ENCODE results near the gene PGBD5.

The PGBD5 gene

DNA sequence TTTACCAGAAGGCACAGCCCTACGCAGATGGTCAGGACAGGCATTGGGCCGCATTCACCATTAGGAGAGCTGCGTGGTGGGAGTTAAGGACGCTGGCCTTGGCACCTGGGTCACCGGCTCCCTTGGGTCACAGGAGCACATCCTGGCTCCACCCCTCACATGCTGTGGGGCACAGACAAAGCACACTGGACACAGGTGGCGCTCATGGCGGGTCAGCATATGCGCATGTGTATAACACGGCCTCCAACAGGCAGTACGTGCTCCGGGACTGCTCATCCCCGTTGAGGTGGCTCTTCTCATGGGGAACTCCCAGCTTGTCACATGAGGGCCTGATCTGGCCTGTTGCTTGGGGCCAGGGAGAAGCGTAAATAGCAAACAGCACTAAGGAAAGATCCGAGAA is 25.0 kb downstream of the PGBD5 start:
- H2AFZ ChIP-seq (ENCODE audit: low read depth, low read length), result no peak overlapping the region
- H3K9me3 ChIP-seq (ENCODE audit: low read length), result no peaks in the 10 kb centered on the region
- no peak overlapping the region for H3K4me3 ChIP-seq (ENCODE audit: low read length)
- H3K4me1 ChIP-seq (ENCODE audit: insufficient read depth, low read length), result no peaks in the 10 kb centered on the region
- no peaks in the 10 kb centered on the region for H3K27me3 ChIP-seq (ENCODE audit: insufficient read depth, low read length)
- no peaks in the 10 kb centered on the region for H3K36me3 ChIP-seq (ENCODE audit: insufficient read depth, low read length)

DNA sequence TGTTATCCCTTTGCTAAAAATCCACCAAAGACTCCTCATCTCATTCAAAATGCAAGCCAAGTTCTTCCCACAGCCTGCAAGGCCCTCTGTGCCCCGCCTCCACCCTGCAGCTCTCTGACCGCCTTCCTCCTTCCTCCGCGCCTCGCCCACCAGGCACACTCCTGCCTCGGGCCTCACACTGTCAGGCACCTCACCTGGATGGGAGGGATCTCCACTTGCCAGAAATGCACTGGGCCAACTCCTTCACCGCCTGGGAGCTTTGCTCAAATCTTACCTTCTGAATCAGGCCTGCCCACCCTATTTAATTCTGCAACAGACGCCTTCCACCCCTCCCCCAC is 26.2 kb downstream of the PGBD5 start:
- H3K36me3 ChIP-seq (ENCODE audit: insufficient read depth, low read length), result no peaks in the 10 kb centered on the region
- H3K27me3 ChIP-seq (ENCODE audit: insufficient read depth, low read length), result no peaks in the 10 kb centered on the region
- H3K4me1 ChIP-seq (ENCODE audit: insufficient read depth, low read length), result no peaks in the 10 kb centered on the region
- H3K9me3 ChIP-seq (ENCODE audit: low read length), result no peaks in the 10 kb centered on the region
- no peak overlapping the region for H2AFZ ChIP-seq (ENCODE audit: low read depth, low read length)
- no peak overlapping the region for H3K4me3 ChIP-seq (ENCODE audit: low read length)

DNA sequence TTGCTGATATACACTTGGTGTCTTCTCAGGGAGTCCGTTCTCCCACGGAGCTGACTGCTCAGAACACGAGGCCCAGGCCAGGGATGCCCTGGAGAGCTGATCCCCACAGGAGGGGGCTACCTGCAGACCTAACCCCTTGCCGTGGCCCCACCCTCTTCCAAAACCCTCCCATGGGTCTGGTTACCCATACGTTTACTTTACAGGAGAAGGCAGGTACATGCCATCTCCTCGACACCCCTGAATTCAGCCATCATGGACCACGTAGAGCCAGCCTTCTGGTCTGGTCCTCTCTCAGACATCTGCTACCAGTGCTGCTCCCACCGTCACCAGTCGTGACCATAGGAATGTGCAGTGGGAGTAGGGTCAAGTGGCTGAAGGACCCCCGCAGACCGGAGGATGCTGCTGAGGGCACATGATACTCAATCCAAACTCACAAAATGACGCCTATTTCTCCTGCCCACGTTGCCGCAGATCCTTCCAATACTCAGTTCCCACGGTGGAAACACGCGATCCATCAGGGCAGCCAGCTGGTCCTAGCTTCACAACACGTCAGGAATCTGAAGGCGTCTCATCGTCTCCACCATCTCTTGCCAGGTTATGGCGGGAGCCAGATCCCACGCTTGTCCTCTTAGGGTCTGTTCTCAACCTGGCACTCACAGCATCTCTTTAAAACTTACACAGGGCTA is 26.7 kb downstream of the PGBD5 start:
- no peaks in the 10 kb centered on the region for H3K36me3 ChIP-seq (ENCODE audit: insufficient read depth, low read length)
- no peaks in the 10 kb centered on the region for H3K4me1 ChIP-seq (ENCODE audit: insufficient read depth, low read length)
- no peaks in the 10 kb centered on the region for H3K27me3 ChIP-seq (ENCODE audit: insufficient read depth, low read length)
- no peaks in the 10 kb centered on the region for H3K9me3 ChIP-seq (ENCODE audit: low read length)
- H2AFZ ChIP-seq (ENCODE audit: low read depth, low read length), result no peak overlapping the region
- no peak overlapping the region for H3K4me3 ChIP-seq (ENCODE audit: low read length)

DNA sequence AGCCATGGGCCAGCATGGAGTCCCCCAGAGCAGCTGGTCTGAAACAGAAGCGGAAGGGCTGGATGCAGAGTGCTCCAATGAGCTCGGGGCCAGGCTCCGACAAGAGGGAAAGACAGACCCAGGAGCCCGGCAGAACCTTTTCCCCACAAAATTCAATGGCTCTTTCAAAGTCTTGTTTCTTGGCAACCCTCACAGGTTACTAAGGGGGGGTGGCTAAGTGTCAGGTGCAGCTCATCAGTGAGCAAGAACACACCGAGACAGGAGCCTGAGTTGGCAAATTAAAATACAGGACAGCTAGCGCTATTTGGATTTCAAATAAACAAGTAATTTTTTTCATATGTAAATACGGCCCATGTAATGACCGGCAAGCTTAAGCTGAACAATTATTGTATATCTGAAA is 27.3 kb downstream of the PGBD5 start:
- no peak overlapping the region for H2AFZ ChIP-seq (ENCODE audit: low read depth, low read length)
- no peaks in the 10 kb centered on the region for H3K4me1 ChIP-seq (ENCODE audit: insufficient read depth, low read length)
- no peak overlapping the region for H3K4me3 ChIP-seq (ENCODE audit: low read length)
- H3K36me3 ChIP-seq (ENCODE audit: insufficient read depth, low read length), result no peaks in the 10 kb centered on the region
- no peaks in the 10 kb centered on the region for H3K9me3 ChIP-seq (ENCODE audit: low read length)
- no peaks in the 10 kb centered on the region for H3K27me3 ChIP-seq (ENCODE audit: insufficient read depth, low read length)

DNA sequence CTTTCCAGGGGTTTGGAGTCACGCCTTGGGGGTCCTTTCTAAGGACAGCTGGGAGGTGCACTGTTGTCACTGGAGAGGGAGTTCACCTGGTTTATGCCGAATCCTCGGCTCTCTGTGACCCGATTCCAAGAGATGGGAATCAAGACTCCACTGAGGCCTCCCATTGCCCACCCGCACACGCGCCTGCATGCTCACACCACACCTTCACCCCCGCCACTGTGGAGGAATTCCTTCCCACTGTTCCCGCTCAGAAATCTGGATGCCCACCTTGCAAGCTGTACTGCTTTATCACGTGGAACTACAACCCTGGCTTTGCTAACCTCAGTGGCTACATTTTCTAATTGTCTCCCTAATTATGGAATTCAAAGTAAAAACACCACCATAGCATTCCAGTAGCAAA is 29.2 kb downstream of the PGBD5 start:
- Histone ChIP-seq H3K4me1 (ENCODE audit: insufficient read depth, low read length) (no peaks in the 10 kb centered on the region), H2AFZ (ENCODE audit: low read depth, low read length) (no peak overlapping the region), H3K4me3 (ENCODE audit: low read length) (no peak overlapping the region), H3K9me3 (ENCODE audit: low read length) (peaks cover 4% of the 10 kb centered on the region), H3K36me3 (ENCODE audit: insufficient read depth, low read length) (no peaks in the 10 kb centered on the region), H3K27me3 (ENCODE audit: insufficient read depth, low read length) (no peaks in the 10 kb centered on the region)

DNA sequence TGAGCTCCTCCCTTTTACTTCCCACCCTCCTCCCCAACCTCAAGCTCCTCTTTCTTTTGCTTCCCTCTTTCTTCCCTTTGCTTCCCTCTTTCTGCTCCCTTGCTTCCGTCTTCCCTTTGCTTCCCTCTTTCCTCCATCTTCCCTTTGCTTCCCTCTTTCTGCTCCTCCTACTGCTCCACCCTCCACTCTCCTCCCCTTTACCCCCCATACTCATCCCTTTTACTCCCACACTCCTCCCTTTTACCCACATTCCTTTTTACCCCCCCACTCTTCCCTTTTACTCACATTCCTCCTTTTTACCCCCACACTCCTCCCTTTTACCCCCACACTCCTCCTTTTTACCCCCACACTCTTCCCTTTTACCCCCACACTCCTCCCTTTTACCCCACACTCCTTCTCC is 30.2 kb downstream of the PGBD5 start:
- no peaks in the 10 kb centered on the region for H3K4me1 ChIP-seq (ENCODE audit: insufficient read depth, low read length)
- H2AFZ ChIP-seq (ENCODE audit: low read depth, low read length), result no peak overlapping the region
- peaks cover 4% of the 10 kb centered on the region for H3K9me3 ChIP-seq (ENCODE audit: low read length)

DNA sequence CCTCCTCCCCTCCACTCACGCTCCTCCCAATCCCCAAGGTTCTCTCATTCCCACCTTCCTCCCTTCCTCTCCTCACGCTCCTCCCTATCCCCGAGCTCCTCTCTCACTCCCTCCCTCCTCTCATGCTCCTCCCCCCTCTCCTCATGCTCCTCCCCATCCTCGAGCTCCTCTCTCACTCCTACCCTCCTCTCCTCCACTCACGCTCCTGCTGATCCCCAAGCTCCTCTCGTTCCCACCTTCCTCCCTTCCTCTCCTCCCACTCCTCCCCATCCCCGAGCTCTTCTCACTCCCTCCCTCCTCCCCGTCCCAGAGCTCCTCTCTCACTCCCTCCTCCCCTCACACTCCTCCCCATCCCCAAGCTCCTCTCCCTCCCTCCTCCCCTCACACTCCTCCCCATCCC is 31.4 kb downstream of the PGBD5 start:
- no peaks in the 10 kb centered on the region for H3K36me3 ChIP-seq (ENCODE audit: insufficient read depth, low read length)
- H3K27me3 ChIP-seq (ENCODE audit: insufficient read depth, low read length), result no peaks in the 10 kb centered on the region
- no peak overlapping the region for H2AFZ ChIP-seq (ENCODE audit: low read depth, low read length)
- no peaks in the 10 kb centered on the region for H3K4me1 ChIP-seq (ENCODE audit: insufficient read depth, low read length)
- H3K9me3 ChIP-seq (ENCODE audit: low read length), result peaks cover 6% of the 10 kb centered on the region
- no peak overlapping the region for H3K4me3 ChIP-seq (ENCODE audit: low read length)

More for the DNA sequence above, 30.2 kb downstream of the PGBD5 start:
- no peaks in the 10 kb centered on the region for H3K27me3 ChIP-seq (ENCODE audit: insufficient read depth, low read length)
- no peak overlapping the region for H3K4me3 ChIP-seq (ENCODE audit: low read length)
- H3K36me3 ChIP-seq (ENCODE audit: insufficient read depth, low read length), result no peaks in the 10 kb centered on the region

DNA sequence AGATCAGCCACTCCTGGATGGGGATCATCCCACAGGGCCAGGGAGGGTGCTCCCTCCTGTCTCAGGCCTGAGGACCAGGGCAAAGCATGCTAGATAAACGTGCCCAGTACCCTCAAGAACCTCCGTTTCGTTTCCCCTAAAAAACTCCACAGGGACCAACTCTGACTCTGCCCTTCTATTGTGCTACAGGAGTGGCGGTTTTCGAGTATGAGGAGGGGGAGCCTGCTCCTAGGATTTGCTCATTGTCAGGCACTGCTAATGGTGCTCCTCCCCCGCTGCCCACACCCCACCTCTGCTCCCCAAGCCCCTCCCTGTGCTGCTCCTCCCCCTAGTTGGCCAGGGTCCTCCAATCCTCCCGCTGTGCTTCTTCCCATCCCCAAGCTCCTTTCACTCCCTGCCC is 32.0 kb downstream of the PGBD5 start:
- no peak overlapping the region for H2AFZ ChIP-seq (ENCODE audit: low read depth, low read length)
- no peaks in the 10 kb centered on the region for H3K36me3 ChIP-seq (ENCODE audit: insufficient read depth, low read length)
- H3K27me3 ChIP-seq (ENCODE audit: insufficient read depth, low read length), result no peaks in the 10 kb centered on the region
- H3K9me3 ChIP-seq (ENCODE audit: low read length), result peaks cover 6% of the 10 kb centered on the region
- no peak overlapping the region for H3K4me3 ChIP-seq (ENCODE audit: low read length)
- H3K4me1 ChIP-seq (ENCODE audit: insufficient read depth, low read length), result no peaks in the 10 kb centered on the region

DNA sequence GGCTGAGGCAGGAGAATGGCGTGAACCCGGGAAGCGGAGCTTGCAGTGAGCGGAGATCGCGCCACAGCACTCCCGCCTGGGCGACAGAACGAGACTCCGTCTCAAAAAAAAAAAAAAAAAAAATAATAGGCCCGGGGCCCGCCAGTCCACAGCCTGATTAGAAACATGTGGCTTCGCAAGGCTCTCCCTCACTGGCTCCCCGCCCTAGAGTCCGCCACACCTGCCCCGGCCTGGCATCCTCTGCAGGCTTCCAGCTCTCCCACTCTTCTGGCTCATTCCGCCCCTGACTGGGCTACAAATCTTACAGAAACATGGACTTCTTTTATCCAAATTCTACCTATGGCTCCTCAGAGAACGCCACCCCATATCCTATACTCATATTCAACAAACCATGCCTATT is 32.4 kb downstream of the PGBD5 start:
- Histone ChIP-seq H2AFZ (ENCODE audit: low read depth, low read length) (no peak overlapping the region), H3K36me3 (ENCODE audit: insufficient read depth, low read length) (no peaks in the 10 kb centered on the region), H3K9me3 (ENCODE audit: low read length) (peaks cover 6% of the 10 kb centered on the region), H3K4me3 (ENCODE audit: low read length) (no peak overlapping the region), H3K4me1 (ENCODE audit: insufficient read depth, low read length) (no peaks in the 10 kb centered on the region), H3K27me3 (ENCODE audit: insufficient read depth, low read length) (no peaks in the 10 kb centered on the region)

DNA sequence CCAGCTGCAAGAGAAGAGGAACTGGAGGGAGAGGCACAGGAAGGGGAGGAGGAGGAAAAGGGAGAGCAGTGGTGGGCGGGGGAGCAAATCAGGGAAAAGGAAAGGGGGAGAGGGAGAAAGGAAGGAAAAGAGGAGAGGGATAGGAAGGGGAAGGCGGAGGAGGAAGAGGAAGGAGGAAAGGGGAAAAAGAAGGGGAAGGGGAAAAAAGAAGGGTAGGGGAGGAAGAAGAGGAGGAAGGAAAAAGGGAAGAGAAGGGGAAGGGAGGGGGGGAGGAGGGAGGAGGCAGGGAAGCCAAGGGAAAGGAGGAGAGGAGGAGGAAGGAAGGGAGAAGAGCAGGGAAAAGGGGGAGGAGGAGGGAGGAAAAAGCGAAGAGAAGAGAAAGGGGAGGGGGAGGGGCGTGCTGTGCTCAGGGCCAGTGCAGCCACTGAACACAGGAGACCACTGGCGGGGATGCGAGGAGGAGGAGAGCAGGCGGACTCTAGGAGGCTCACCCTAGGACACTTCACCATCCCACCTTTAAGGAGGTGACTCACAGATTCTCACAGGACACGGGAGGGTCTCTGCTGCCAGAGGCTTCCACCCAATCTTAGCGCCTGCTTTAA is 33.1 kb downstream of the PGBD5 start:
- peaks cover 6% of the 10 kb centered on the region for H3K9me3 ChIP-seq (ENCODE audit: low read length)
- H3K27me3 ChIP-seq (ENCODE audit: insufficient read depth, low read length), result no peaks in the 10 kb centered on the region
- H3K4me3 ChIP-seq (ENCODE audit: low read length), result no peak overlapping the region
- H3K4me1 ChIP-seq (ENCODE audit: insufficient read depth, low read length), result no peaks in the 10 kb centered on the region
- no peaks in the 10 kb centered on the region for H3K36me3 ChIP-seq (ENCODE audit: insufficient read depth, low read length)
- H2AFZ ChIP-seq (ENCODE audit: low read depth, low read length), result no peak overlapping the region

DNA sequence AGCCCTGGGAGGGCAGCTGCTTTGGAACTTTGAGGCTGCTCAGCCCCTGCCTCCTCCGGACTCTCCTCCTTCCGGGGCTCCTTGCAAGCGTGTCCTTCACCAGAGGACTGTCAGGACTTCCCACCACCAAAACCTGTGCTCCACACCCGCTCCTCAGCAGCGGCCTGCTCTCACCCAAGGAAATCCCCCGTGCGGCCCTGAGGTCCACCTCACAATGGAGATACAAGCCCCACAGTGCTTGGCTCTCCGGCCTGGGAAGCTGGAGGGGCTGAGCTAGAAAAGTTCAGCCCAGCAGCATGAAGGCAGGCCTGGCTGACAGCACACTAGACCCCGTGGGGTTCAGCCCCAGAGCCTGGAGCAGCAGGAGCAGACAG is 33.6 kb downstream of the PGBD5 start:
- Histone ChIP-seq H3K4me1 (ENCODE audit: insufficient read depth, low read length) (no peaks in the 10 kb centered on the region), H3K9me3 (ENCODE audit: low read length) (peaks cover 6% of the 10 kb centered on the region), H3K4me3 (ENCODE audit: low read length) (no peak overlapping the region), H3K27me3 (ENCODE audit: insufficient read depth, low read length) (no peaks in the 10 kb centered on the region), H3K36me3 (ENCODE audit: insufficient read depth, low read length) (no peaks in the 10 kb centered on the region), H2AFZ (ENCODE audit: low read depth, low read length) (no peak overlapping the region)

DNA sequence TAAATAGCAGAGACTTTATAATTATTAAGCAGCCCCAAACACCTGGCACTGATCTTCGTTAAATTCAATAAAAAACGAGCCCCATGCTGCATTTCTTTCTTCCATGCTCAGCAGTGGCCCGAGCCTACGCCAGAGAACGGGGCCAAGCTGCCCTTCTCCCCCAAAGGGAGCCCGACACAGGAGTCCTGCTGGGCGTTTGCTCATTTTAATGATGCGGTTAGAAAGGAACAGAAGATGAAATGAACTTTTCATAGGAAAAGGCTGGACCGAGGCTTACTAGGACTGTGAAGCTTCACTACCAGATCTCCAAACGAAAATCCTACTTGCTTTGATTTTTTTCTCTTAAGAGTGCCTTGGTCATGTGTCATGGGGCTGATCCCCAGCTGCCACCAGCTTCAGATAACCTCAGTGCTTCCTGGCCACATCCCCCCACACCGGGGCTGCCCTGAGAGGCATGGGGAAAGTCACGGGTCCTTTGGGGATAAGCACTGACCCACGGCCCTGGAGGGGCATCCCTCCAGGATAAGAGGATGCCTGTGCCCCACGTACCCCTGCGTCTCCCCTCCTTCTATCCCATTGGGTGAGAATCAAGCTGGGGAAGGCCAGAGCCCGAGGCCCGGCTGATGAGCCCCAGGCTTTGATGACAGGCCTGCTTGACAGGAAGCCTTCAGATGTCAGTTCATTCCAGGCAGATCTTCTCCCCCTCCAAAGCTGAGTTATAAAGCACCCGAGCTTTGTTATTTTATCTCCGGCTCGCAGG is 34.2 kb downstream of the PGBD5 start:
- no peaks in the 10 kb centered on the region for H3K36me3 ChIP-seq (ENCODE audit: insufficient read depth, low read length)
- no peaks in the 10 kb centered on the region for H3K27me3 ChIP-seq (ENCODE audit: insufficient read depth, low read length)
- no peak overlapping the region for H3K4me3 ChIP-seq (ENCODE audit: low read length)
- no peaks in the 10 kb centered on the region for H3K4me1 ChIP-seq (ENCODE audit: insufficient read depth, low read length)
- H2AFZ ChIP-seq (ENCODE audit: low read depth, low read length), result no peak overlapping the region
- H3K9me3 ChIP-seq (ENCODE audit: low read length), result peaks cover 6% of the 10 kb centered on the region

DNA sequence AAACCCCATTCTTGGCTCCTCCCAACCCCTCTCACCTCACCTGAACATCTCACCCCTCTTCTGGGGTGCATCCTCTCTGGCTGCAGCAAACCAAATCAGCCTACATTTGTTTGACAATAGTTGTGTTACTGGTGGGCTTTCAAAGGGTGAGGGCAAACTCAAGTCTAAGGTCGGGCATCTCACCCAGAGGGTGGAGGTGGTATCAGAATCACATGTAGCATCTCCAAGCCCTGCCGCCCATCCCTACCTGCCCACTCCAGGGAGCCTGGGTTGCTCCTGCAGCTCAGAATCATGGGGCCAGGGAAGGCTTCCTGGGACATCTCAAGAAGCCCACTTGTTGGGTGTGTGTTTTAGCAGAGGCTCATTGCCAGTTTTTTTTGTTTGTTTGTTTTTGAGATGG is 35.8 kb downstream of the PGBD5 start:
- H2AFZ ChIP-seq (ENCODE audit: low read depth, low read length), result no peak overlapping the region
- no peaks in the 10 kb centered on the region for H3K27me3 ChIP-seq (ENCODE audit: insufficient read depth, low read length)
- peaks cover 6% of the 10 kb centered on the region for H3K9me3 ChIP-seq (ENCODE audit: low read length)
- no peak overlapping the region for H3K4me3 ChIP-seq (ENCODE audit: low read length)
- no peaks in the 10 kb centered on the region for H3K36me3 ChIP-seq (ENCODE audit: insufficient read depth, low read length)
- no peaks in the 10 kb centered on the region for H3K4me1 ChIP-seq (ENCODE audit: insufficient read depth, low read length)

Measured in neuron (in vitro differentiated cells).